Endothelial cell of hepatic sinusoid (primary cell): ENCODE measurements around the gene TSPAN14.
"Not testable (repeated sequence)": the region's sequence is repeated elsewhere in the genome, so short reads cannot be mapped to it uniquely, and the experiment has no call there.

Experiments used
- in situ Hi-C: cut with HindIII; loops from 2 replicates; pipeline ENCODE4 v1.10.0; 2017; ENCODE audit warnings: low sequenced_read_pairs

Gene TSPAN14

GRCh38 chr10:80468002-80468401, 13.9 kb downstream of the TSPAN14 start:
- in situ Hi-C loops: loop anchor here (5.0 kb wide), 1 partner anchor 39 kb away; no protein-coding TSS in a partner anchor

GRCh38 chr10:80468806-80469421, 14.8 kb downstream of the TSPAN14 start:
- in situ Hi-C loops: loop anchor here (5.0 kb wide), 1 partner anchor 38 kb away; no protein-coding TSS in a partner anchor

- in situ Hi-C loops: no loop called here
Measured at GRCh38 chr10:80470266-80470665, 16.2 kb downstream of the TSPAN14 start.

GRCh38 chr10:80471001-80471400, 16.9 kb downstream of the TSPAN14 start:
- in situ Hi-C loops: no loop called here

- in situ Hi-C loops: no loop called here
Measured at GRCh38 chr10:80471715-80472233, 17.7 kb downstream of the TSPAN14 start.

- in situ Hi-C loops: no loop called here
Measured at GRCh38 chr10:80472234-80473095, 18.4 kb downstream of the TSPAN14 start.

- in situ Hi-C loops: no loop called here
Measured at GRCh38 chr10:80473096-80473657, 19.1 kb downstream of the TSPAN14 start.

- in situ Hi-C loops: no loop called here
Measured at GRCh38 chr10:80473692-80474596, 19.8 kb downstream of the TSPAN14 start.

GRCh38 chr10:80474597-80474910, 20.4 kb downstream of the TSPAN14 start:
- in situ Hi-C loops: no loop called here

GRCh38 chr10:80474941-80475340, 20.8 kb downstream of the TSPAN14 start:
- in situ Hi-C loops: no loop called here

- in situ Hi-C loops: not testable (repeated sequence)
Measured at GRCh38 chr10:80475641-80476040, 21.5 kb downstream of the TSPAN14 start.

GRCh38 chr10:80476685-80477084, 22.6 kb downstream of the TSPAN14 start:
- in situ Hi-C loops: no loop called here

GRCh38 chr10:80477813-80478212, 23.7 kb downstream of the TSPAN14 start:
- in situ Hi-C loops: no loop called here

- in situ Hi-C loops: not testable (repeated sequence)
Measured at GRCh38 chr10:80480373-80480772, 26.3 kb downstream of the TSPAN14 start.

GRCh38 chr10:80480852-80481251, 26.7 kb downstream of the TSPAN14 start:
- in situ Hi-C loops: no loop called here

GRCh38 chr10:80484243-80484642, 30.1 kb downstream of the TSPAN14 start:
- in situ Hi-C loops: no loop called here

GRCh38 chr10:80484676-80485075, 30.6 kb downstream of the TSPAN14 start:
- in situ Hi-C loops: no loop called here

GRCh38 chr10:80485076-80485945, 31.2 kb downstream of the TSPAN14 start:
- in situ Hi-C loops: no loop called here

GRCh38 chr10:80485946-80486764, 32.0 kb downstream of the TSPAN14 start:
- in situ Hi-C loops: no loop called here
